AG10803 (cell line): Measurements from ENCODE around the gene KIAA0040.
A peak's percentile ranks its signal among the peaks of the same experiment; 100 is the strongest.

Experiments
- DNase-seq: peaks from one replicate; pipeline ENCODE4 v3.0.0; 2010; ENCODE audit warnings: low read depth
- H3K4me3 ChIP-seq: 2 replicates; pipeline ENCODE4 v1.5.1; 2011; ENCODE audit warnings: mild to moderate bottlenecking, low read length, control low read depth
- TF ChIP-seq, protein P1 (sequence below): conservative IDR thresholded peaks from 2 replicates; pipeline ENCODE4 v1.5.1; 2011; ENCODE audit warnings: mild to moderate bottlenecking, low read length, control low read depth, inconsistent platforms

Gene KIAA0040

DNA sequence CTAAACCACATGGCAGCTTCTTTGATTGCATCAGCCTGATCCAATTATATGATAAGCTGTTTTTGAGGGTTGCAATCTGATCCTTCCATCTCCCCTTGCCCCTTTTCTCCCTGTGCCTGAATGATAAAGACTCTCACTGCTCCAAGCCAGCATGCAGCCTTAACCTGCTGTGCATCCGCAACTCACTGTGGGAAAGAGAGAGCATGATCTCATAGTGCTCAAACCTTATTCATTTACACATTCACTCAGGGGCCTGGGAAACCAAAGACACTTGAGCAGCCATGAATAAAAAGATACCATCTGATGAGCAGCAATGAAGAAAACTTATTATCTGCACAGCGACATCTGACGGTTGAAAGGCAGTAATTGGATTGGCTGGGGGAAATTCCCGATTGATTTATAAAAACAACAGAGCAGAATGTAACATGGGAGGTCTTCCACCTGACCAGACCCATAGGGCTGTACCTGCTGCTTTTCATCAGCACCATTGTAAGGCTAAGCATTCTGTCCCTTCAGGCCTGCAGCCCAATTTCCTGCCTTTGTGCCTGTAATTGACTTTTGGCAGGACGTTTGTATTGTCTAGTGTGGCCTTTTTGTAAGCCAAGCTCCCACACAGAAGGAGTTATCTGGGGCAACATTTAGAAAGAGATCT, 62.5 kb downstream of the KIAA0040 start:
- H3K4me3 ChIP-seq = no peak overlapping the region
- TF ChIP-seq, protein P1, sequence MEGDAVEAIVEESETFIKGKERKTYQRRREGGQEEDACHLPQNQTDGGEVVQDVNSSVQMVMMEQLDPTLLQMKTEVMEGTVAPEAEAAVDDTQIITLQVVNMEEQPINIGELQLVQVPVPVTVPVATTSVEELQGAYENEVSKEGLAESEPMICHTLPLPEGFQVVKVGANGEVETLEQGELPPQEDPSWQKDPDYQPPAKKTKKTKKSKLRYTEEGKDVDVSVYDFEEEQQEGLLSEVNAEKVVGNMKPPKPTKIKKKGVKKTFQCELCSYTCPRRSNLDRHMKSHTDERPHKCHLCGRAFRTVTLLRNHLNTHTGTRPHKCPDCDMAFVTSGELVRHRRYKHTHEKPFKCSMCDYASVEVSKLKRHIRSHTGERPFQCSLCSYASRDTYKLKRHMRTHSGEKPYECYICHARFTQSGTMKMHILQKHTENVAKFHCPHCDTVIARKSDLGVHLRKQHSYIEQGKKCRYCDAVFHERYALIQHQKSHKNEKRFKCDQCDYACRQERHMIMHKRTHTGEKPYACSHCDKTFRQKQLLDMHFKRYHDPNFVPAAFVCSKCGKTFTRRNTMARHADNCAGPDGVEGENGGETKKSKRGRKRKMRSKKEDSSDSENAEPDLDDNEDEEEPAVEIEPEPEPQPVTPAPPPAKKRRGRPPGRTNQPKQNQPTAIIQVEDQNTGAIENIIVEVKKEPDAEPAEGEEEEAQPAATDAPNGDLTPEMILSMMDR = no peak
- peak; percentile 16 for DNase-seq

DNA sequence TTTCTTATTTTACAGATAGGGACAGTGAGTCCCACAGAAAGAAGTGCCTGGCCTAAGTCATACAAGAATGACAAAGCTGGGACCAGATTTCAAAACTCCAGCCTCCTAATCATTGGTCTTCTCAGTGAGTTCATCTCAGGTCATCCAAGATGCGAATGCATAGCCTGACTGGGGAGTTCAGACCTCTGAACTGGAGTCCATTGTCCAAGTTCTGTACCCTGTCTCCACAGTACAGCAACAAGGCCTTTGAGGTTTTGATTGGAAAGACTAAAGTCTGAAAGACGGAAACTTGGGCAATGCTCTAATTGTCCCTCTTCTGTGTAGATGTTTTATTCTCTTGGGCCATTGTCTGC, 63.0 kb downstream of the KIAA0040 start:
- DNase-seq = no peak
- H3K4me3 ChIP-seq = no peak overlapping the region
- TF ChIP-seq, protein P1 = no peak; the same call in 1 of the 2 replicates

DNA sequence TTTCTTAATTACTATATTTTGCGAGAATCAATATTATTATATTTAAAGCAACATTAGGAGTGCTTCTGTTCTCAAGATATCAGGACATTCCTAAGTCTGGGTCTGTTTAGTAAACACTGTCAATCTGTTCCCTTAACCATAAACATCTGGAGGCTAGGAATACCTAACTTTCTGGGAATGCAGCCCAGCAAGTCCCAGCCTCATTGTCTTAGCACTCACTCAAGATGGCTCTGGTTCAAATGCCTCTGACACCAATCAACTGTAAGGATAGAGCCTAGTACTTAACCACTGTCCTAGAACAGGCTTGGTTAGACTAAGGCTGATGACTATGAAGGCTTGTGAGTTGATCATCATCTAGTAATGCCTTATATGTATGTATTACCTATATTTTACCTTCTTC, 63.4 kb downstream of the KIAA0040 start:
- no peak overlapping the region for H3K4me3 ChIP-seq
- TF ChIP-seq, protein P1 = no peak
- peak; percentile 97 for DNase-seq

DNA sequence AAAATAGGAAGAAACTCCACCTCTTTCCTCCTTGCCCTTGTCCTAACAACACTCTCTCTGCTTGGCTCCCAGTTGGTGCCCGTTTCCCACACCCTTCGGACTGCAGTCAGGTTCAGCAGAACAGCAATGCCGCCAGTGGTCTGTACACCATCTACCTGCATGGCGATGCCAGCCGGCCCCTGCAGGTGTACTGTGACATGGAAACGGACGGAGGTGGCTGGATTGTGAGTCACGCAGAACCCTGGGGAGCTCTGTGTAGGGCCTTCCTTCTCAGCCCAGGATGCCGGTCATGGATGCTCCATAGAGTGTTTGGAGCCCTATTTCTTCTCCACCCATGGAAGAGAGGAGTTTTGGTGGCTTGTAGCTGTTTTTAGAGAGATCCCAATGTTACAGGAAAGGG, 64.1 kb downstream of the KIAA0040 start:
- TF ChIP-seq, protein P1 = no peak
- no peak overlapping the region for H3K4me3 ChIP-seq
- no peak for DNase-seq

DNA sequence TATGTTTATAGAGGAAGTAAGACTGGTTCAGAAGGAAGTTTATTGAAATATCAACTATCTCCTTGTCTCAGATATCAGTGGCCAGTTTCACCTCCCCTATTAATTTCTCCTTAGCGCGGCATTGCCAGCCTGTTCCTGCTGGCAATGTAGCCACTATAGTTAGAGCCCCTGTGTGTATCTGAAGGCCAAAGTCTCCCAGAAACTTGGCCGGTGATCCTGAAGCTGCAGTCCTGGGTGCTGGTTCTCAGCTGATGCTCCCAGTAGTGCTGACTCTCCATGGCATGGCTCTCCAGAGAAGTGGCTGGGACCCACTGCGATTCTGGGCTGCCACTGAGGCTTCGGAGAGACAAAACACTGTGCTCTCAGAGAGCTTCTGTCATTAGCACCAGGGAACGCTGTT, 65.0 kb downstream of the KIAA0040 start:
- DNase-seq = no peak
- H3K4me3 ChIP-seq = no peak overlapping the region
- TF ChIP-seq, protein P1 = no peak

DNA sequence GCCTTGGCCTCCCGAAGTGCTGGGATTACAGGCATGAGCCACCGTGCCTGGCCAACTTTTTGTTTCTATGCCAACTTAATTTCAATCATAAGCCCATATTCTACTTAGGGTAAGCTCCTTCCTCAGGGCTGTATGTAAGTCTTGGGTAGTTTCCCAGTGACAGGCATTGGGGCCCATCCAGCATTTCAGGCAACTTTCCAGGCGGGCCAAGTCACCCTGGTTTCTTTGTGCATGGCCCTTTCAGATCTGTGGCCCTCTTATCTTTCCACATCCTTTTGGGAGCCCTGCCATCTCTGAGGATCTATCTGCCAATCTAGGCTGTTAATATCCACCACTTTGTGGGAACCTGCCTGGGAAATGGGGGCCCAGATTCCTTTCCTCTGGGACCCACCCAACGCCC, 66.2 kb downstream of the KIAA0040 start:
- no peak overlapping the region for H3K4me3 ChIP-seq
- TF ChIP-seq, protein P1 = no peak
- peak; percentile 30 for DNase-seq

DNA sequence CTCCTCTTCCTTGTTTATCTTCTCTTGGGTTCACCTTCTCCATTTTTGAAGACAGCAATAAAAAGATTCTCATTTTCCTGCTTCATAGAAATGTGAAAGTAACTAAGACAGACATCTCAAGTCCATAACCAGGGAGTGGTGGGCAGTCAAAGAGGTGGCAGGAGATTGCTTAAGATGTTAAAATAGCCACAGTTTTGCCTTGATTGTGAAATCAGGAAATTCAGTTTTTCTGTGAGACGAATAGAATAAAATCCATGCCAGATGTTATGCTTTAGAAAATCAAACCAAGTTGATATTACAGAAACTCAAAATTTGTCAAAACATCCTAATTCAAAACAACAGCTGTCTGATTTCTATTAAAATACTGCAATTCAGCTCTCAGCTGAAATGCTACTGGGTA, 67.7 kb downstream of the KIAA0040 start:
- TF ChIP-seq, protein P1 = no peak

More for the DNA sequence above, 67.7 kb downstream of the KIAA0040 start:
- peak; percentile 61 for DNase-seq
- no peak overlapping the region for H3K4me3 ChIP-seq
